Measurements from ENCODE around the gene TANK. TPM values are rescaled to one million over a fixed set of nuclear protein-coding genes. Genes with fewer than 3 reads are reported as not detected.

The TANK gene
- total RNA-seq, 1 donor from 2014 or later = 34.4 TPM

DNA sequence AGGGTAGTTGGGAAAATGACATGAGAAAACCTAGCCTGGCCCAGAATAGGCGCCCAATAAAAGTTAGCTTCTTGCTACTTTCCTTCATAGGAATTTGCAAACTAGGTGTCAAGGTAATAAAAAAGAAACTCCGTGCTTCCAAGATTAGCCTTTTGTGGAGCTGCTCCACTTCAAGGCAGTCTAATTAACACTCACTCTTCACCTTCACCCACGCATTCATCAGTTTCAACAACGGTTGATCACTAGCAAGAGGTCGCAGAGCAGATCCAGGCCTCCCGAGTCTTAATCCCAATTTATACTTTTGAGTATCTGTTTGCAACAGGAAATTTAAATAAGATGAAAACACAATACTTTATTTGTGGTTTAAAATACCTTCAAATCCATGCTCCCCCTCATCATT, 39.5 kb upstream of the TANK start:
- Mint-ChIP-seq H3K9me3 (peaks cover 3% of the 10 kb centered on the region), H3K36me3 (no peaks in the 10 kb centered on the region), H3K27ac (no peak overlapping the region), H3K27me3 (no peaks in the 10 kb centered on the region), H3K4me3 (no peak overlapping the region), H3K4me1 (ENCODE audit: unreplicated experiment) (peaks cover 13% of the 10 kb centered on the region)
- DNase-seq (ENCODE audit: extremely low spot score, unreplicated experiment) = no peak
- no peak for TF ChIP-seq CTCF (conservative IDR thresholded peaks at IDR 0.05)

DNA sequence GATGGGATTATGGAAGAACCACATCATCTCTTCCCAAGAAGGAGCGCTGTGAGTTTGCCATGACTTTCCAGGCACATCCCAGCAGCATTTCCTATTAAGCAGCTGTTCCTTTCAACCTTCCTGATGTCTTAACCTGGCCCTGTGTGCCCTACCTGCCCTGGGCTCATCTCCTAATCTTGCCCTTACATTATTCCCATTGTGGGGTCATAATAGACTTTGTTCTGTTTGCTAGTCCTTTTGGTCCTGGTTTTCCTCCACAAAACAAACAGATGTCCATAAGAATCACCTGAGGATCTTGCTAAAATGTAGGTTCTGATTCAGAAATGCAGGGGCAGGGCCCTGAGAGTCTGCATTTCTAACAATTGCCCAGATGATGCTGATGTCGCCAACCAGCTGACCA, 38.6 kb upstream of the TANK start:
- TF ChIP-seq CTCF (conservative IDR thresholded peaks at IDR 0.05) = no peak
- H3K36me3 Mint-ChIP-seq = no peaks in the 10 kb centered on the region
- H3K4me1 Mint-ChIP-seq (ENCODE audit: unreplicated experiment) = peaks cover 13% of the 10 kb centered on the region
- no peak overlapping the region for H3K27ac Mint-ChIP-seq
- DNase-seq (ENCODE audit: extremely low spot score, unreplicated experiment) = no peak
- no peak overlapping the region for H3K4me3 Mint-ChIP-seq
- peaks cover 4% of the 10 kb centered on the region for H3K9me3 Mint-ChIP-seq
- H3K27me3 Mint-ChIP-seq = no peaks in the 10 kb centered on the region

GRCh38 chr2:161122772-161123530, 37.3 kb upstream of the TANK start:
- H3K4me3 Mint-ChIP-seq = peak overlapping the region; percentile 81
- H3K4me1 Mint-ChIP-seq (ENCODE audit: unreplicated experiment) = peaks cover 13% of the 10 kb centered on the region
- TF ChIP-seq CTCF (conservative IDR thresholded peaks at IDR 0.05) = no peak
- H3K27ac Mint-ChIP-seq = peak overlapping the region; percentile 97
- no peaks in the 10 kb centered on the region for H3K27me3 Mint-ChIP-seq
- peaks cover 4% of the 10 kb centered on the region for H3K9me3 Mint-ChIP-seq
- H3K36me3 Mint-ChIP-seq = no peaks in the 10 kb centered on the region
- no peak for DNase-seq (ENCODE audit: extremely low spot score, unreplicated experiment)

- peak overlapping the region; percentile 81 for H3K4me3 Mint-ChIP-seq
- H3K9me3 Mint-ChIP-seq = peaks cover 4% of the 10 kb centered on the region
Observed at GRCh38 chr2:161123531-161124030, 36.6 kb upstream of the TANK start.

DNA sequence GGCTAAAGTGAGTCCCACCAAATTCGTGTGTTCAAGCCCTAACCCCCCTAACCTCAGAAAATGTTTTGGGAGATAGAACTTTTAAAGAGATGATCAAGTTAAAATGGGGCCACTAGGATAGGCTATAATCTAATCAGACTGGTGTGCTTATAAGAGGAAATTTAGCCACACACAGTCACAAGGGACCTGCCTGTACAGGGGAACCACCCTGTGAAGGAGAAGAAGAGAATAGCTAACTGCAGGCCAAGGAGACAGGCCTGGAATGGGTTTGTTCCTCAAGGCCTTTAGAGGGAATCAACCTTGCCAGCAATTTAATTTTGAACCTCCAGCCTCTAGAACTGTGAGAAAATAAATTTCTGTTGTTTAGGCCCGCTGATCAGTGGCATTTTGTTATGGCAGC, 36.0 kb upstream of the TANK start:
- peaks cover 4% of the 10 kb centered on the region for H3K9me3 Mint-ChIP-seq
- peaks cover 17% of the 10 kb centered on the region for H3K4me1 Mint-ChIP-seq (ENCODE audit: unreplicated experiment)
- H3K27me3 Mint-ChIP-seq = no peaks in the 10 kb centered on the region
- no peak for TF ChIP-seq CTCF (conservative IDR thresholded peaks at IDR 0.05)
- no peak overlapping the region for H3K4me3 Mint-ChIP-seq
- no peaks in the 10 kb centered on the region for H3K36me3 Mint-ChIP-seq
- peak overlapping the region; percentile 97 for H3K27ac Mint-ChIP-seq
- DNase-seq (ENCODE audit: extremely low spot score, unreplicated experiment) = no peak

More at GRCh38 chr2:161123531-161124030, 36.6 kb upstream of the TANK start:
- no peak for DNase-seq (ENCODE audit: extremely low spot score, unreplicated experiment)
- Mint-ChIP-seq H3K27ac (peak overlapping the region; percentile 97), H3K36me3 (no peaks in the 10 kb centered on the region), H3K4me1 (ENCODE audit: unreplicated experiment) (peaks cover 13% of the 10 kb centered on the region), H3K27me3 (no peaks in the 10 kb centered on the region)
- TF ChIP-seq CTCF (conservative IDR thresholded peaks at IDR 0.05) = no peak
